ENCODE data around the gene PAX7.

GRCh38 chr1:18640228-18641004 lies 9.8 kb downstream of the PAX7 start:
- no peak for TF ChIP-seq POLR2A (IDR thresholded peaks at IDR 0.05; ENCODE audit: low read depth, low read length)
- no peak for TF ChIP-seq BHLHE40 (IDR thresholded peaks at IDR 0.05; ENCODE audit: low read depth, low read length)
- no peak for TF ChIP-seq CTCF (conservative IDR thresholded peaks at IDR 0.05; ENCODE audit: low read depth, low read length)
- no peak for TF ChIP-seq RCOR1 (IDR thresholded peaks at IDR 0.05; ENCODE audit: insufficient replicate concordance, low read length)
- TF ChIP-seq NFE2L2 (IDR thresholded peaks at IDR 0.05; ENCODE audit: low read depth, low read length) = no peak
- no peak for TF ChIP-seq USF2 (IDR thresholded peaks at IDR 0.05; ENCODE audit: low read depth, low read length)
- no peak for TF ChIP-seq RFX5 (IDR thresholded peaks at IDR 0.05; ENCODE audit: low read depth, low read length)
- no peak for TF ChIP-seq RAD21 (IDR thresholded peaks at IDR 0.05; ENCODE audit: low read length)
- no peak for TF ChIP-seq CEBPB (IDR thresholded peaks at IDR 0.05; ENCODE audit: low read depth, low read length)
- TF ChIP-seq SMC3 (IDR thresholded peaks at IDR 0.05; ENCODE audit: low read depth, low read length) = no peak
- no peak for TF ChIP-seq MAZ (IDR thresholded peaks at IDR 0.05; ENCODE audit: borderline replicate concordance, low read depth, low read length)
- TF ChIP-seq CHD1 (IDR thresholded peaks at IDR 0.05; ENCODE audit: low read depth, low read length) = no peak
- TF ChIP-seq ELK1 (IDR thresholded peaks at IDR 0.05; ENCODE audit: borderline replicate concordance, low read depth, low read length) = no peak

Measured in IMR-90 (cell line).